ENCODE measurements around the gene PKP4. TPM values are rescaled to one million over a fixed set of nuclear protein-coding genes. Genes with fewer than 3 reads are reported as not detected.
A peak's percentile ranks its signal among the peaks of the same experiment; 100 is the strongest.

The PKP4 gene
- total and polyA plus RNA-seq, 9 of the 15 experiments (the other 6 are each of a cell fraction or from before 2014, with no cell fraction given) = 24.6 to 99.1 (median 74.0) TPM

GRCh38 chr2:158487419-158487818, 30.7 kb downstream of the PKP4 start:
- intact Hi-C loops (cut with micrococcal nuclease) (no loop called here), in situ Hi-C loops (cut with MboI) (no loop called here)
- Histone ChIP-seq H3K9me1 (ENCODE audit: control insufficient read depth, insufficient read depth, low read length) (no peaks in the 10 kb centered on the region), H2AFZ (ENCODE audit: low read depth, low read length) (no peak overlapping the region), H3K4me2 (ENCODE audit: insufficient read depth, low read length) (no peak overlapping the region), H3K27ac (ENCODE audit: extremely low read depth, low read depth, low read length) (no peak overlapping the region), H3K4me3 (no peak overlapping the region), H3K4me1 (replicated peaks in 1 of 2; ENCODE audit: control insufficient read depth in 2 of 2, insufficient read depth in 2 of 2, low read length in 2 of 2) (peaks cover 3 to 23% of the 10 kb centered on the region in 2 experiments; a peak in 2 of 5 replicates), H3K9me3 (replicated peaks; ENCODE audit: control insufficient read depth, insufficient read depth, low read depth, low read length) (no peaks in the 10 kb centered on the region), H3K36me3 (ENCODE audit: control insufficient read depth, insufficient read depth, low read length) (no peaks in the 10 kb centered on the region), H3K27me3 (ENCODE audit: control insufficient read depth in 2 of 2, insufficient read depth in 2 of 2, low read length in 2 of 2) (no peaks in the 10 kb centered on the region), H3K79me2 (ENCODE audit: control insufficient read depth, insufficient read depth, low read length) (peaks cover 94% of the 10 kb centered on the region), H3K9ac (ENCODE audit: insufficient read depth in 1 of 2, low read depth in 2 of 2, low read length in 2 of 2) (no peak overlapping the region), H4K20me1 (replicated peaks; ENCODE audit: control insufficient read depth, insufficient read depth, low read length) (peaks cover 10% of the 10 kb centered on the region)
- FAIRE-seq (no peak), ATAC-seq (no peak), DNase-seq (ENCODE audit: extremely low read depth in 1 of 4, low spot score in 3 of 4) (no peak)
- BruUV-seq (replicated peaks) = no TSS peak
- CTCF ChIA-PET (ENCODE audit: low intra/inter-chr PET ratio) = no interaction called here
- POLR2A ChIA-PET = no interaction called here
- TF ChIP-seq ZNF175 (CRISPR knock-in tag; IDR thresholded peaks at IDR 0.05; ENCODE audit: low read depth) (0 out of 2 replicates have a peak, but pooled peaks have one; percentile 2), ZNF740 (CRISPR knock-in tag; IDR thresholded peaks at IDR 0.05) (no peak), ZNF740 (tag; IDR thresholded peaks at IDR 0.05) (no peak), POU5F1 (IDR thresholded peaks at IDR 0.05; ENCODE audit: borderline replicate concordance, low read depth, low read length, partially characterized antibody) (no peak), MAFG (tag; conservative IDR thresholded peaks at IDR 0.05) (peak; percentile 51; the same call in 1 of the 2 replicates), NR2C1 (IDR thresholded peaks at IDR 0.05) (no peak), NR2C1 (tag; IDR thresholded peaks at IDR 0.05) (no peak), ARNT (IDR thresholded peaks at IDR 0.05) (no peak), ZNF316 (IDR thresholded peaks at IDR 0.05) (peak; percentile 72), RBM34 (IDR thresholded peaks at IDR 0.05; ENCODE audit: borderline replicate concordance, insufficient read depth, low read length) (no peak), CREB5 (CRISPR knock-in tag; IDR thresholded peaks at IDR 0.05) (no peak), DNMT1 (IDR thresholded peaks at IDR 0.05) (no peak), KHSRP (IDR thresholded peaks at IDR 0.05) (no peak), ARHGAP35 (IDR thresholded peaks at IDR 0.05; ENCODE audit: partially characterized antibody) (no peak), ELF2 (CRISPR knock-in tag; IDR thresholded peaks at IDR 0.05) (no peak), ZNF124 (CRISPR knock-in tag; IDR thresholded peaks at IDR 0.05) (no peak), C11orf30 (IDR thresholded peaks at IDR 0.05; ENCODE audit: low read depth) (peak; percentile 63; the same call in 1 of the 2 replicates), SMAD1 (IDR thresholded peaks at IDR 0.05; ENCODE audit: low read depth, low read length, partially characterized antibody) (no peak), TEAD1 (CRISPR knock-in tag; IDR thresholded peaks at IDR 0.05) (no peak), PHB (CRISPR knock-in tag; IDR thresholded peaks at IDR 0.05) (no peak), HMG20A (CRISPR knock-in tag; conservative IDR thresholded peaks at IDR 0.05) (no peak)
- TF ChIP-seq, protein P1, sequence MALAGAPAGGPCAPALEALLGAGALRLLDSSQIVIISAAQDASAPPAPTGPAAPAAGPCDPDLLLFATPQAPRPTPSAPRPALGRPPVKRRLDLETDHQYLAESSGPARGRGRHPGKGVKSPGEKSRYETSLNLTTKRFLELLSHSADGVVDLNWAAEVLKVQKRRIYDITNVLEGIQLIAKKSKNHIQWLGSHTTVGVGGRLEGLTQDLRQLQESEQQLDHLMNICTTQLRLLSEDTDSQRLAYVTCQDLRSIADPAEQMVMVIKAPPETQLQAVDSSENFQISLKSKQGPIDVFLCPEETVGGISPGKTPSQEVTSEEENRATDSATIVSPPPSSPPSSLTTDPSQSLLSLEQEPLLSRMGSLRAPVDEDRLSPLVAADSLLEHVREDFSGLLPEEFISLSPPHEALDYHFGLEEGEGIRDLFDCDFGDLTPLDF (CRISPR knock-in tag; IDR thresholded peaks at IDR 0.05) = no peak
- TF ChIP-seq, protein P2, sequence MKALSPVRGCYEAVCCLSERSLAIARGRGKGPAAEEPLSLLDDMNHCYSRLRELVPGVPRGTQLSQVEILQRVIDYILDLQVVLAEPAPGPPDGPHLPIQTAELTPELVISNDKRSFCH (CRISPR knock-in tag; IDR thresholded peaks at IDR 0.05) = no peak
- TF ChIP-seq, protein P2 (tag; IDR thresholded peaks at IDR 0.05) = no peak
